Fibroblast of the aortic adventitia (primary cell): ENCODE measurements around the gene RIPOR1. TPM values are rescaled to one million over a fixed set of nuclear protein-coding genes. Genes with fewer than 3 reads are reported as not detected.
"Not testable (repeated sequence)": the region's sequence is repeated elsewhere in the genome, so short reads cannot be mapped to it uniquely, and the experiment has no call there.

Source experiments
- DNase-seq: peaks from one replicate; pipeline ENCODE4 v3.0.0-alpha.2; 2010; ENCODE audit warnings: low read depth
- H3K4me3 ChIP-seq: 2 replicates; pipeline ENCODE4 v1.5.1; 2011; ENCODE audit warnings: low read depth, mild to moderate bottlenecking, control low read depth, low read length, moderate library complexity
- total RNA-seq: library from RNA; depleted of rRNA; stranded (reverse); fragments of >200 nt; gene quantifications from 2 replicates; pipeline ENCODE4 v1.2.3, GENCODE V29; 2012; ENCODE audit warnings: low replicate concordance
- TF ChIP-seq, protein P1 (sequence below): IDR thresholded peaks from 2 replicates; pipeline ENCODE4 v1.5.1; 2011; ENCODE audit warnings: mild to moderate bottlenecking, low read length, control low read depth, inconsistent platforms; ENCODE audit not compliant: insufficient read depth

Gene RIPOR1
- total RNA-seq, 1 donor = 29.3 TPM

DNA sequence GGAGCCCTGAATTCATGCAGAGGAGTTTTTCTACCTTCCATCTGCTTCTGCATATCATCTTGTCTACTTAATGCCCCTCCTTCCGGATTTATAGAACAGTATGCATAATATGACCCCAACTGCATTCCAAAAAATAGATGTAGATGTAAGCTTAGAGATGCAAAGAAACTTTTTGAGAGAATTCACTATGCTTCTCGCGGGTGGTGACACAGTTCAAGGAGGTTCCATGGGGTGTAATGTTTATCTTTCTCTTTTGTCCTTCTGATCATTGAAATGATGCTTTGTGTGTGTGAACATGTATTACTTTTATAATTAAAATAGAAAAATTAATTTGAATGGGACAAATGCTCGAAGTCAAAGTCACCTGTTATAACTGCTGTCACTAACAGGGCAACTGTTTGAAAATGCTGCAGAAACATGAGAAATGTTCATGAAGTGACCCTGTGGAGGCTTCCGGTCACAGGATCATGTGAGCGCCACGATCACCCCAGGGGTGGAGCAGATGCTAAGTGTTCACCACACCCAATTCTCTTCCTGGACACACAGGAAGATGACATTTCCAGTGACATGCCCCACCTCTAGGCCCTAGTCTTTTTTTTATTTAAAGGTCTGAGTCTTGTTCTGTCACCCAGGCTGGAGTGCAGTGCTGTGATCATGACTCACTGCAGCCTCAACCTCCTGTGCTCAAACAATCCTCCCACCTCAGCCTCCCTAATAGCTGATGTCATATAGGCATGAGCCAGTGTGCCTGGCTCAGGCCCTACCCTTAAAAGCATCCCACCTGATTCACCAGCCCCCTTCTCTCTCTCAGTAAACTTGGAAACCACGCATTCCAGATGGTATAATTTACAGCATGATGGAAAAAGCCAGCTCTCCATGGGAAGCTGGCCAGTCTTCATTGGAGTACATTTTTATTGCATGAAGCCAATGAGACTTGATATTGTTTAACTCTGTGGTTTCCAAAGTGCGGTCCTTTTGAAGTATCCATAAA is 24.3 kb upstream of the RIPOR1 start:
- TF ChIP-seq, protein P1, sequence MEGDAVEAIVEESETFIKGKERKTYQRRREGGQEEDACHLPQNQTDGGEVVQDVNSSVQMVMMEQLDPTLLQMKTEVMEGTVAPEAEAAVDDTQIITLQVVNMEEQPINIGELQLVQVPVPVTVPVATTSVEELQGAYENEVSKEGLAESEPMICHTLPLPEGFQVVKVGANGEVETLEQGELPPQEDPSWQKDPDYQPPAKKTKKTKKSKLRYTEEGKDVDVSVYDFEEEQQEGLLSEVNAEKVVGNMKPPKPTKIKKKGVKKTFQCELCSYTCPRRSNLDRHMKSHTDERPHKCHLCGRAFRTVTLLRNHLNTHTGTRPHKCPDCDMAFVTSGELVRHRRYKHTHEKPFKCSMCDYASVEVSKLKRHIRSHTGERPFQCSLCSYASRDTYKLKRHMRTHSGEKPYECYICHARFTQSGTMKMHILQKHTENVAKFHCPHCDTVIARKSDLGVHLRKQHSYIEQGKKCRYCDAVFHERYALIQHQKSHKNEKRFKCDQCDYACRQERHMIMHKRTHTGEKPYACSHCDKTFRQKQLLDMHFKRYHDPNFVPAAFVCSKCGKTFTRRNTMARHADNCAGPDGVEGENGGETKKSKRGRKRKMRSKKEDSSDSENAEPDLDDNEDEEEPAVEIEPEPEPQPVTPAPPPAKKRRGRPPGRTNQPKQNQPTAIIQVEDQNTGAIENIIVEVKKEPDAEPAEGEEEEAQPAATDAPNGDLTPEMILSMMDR = no peak
- H3K4me3 ChIP-seq = no peak overlapping the region
- DNase-seq = peak; percentile 40

DNA sequence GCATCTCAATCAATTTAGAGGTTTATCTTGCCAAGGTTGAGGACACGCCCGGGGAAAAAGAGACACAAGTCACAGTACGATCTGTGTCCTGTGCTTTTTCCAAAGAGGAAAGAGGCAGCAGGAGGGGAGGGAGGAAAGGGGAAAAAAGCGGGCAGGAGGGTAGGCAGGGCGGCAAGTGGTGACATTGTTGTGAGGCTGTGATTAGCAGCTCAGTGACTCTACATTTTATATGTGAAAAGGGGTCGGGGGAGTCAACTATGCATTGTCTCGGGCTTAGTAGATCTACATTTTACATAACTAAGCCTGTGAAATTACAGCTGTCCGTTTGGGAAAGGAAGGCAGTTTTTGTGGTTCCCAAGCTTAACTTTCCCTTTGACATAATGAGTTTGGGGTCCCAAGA is 22.2 kb upstream of the RIPOR1 start:
- TF ChIP-seq, protein P1 = no peak
- no peak for DNase-seq

DNA sequence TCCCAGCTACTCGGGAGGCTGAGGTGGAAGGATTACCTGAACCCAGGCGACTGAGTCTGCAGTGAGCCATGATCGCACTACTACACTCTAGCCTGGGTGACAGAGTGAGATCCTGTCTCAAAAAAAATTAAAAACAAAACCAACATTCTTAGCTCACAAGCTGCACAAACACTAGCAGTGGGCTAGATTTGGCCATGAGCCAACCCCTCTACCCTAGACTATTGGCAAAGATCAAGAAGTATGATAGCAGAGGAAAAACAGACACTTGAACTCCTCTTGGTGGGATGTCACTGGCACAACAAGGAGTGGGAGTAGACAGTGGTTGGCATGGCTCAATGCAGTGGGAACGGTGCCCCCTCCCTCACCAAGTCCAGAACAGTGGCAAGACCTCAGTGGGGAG is 19.6 kb upstream of the RIPOR1 start:
- no peak for DNase-seq
- TF ChIP-seq, protein P1 = no peak
- H3K4me3 ChIP-seq = no peak overlapping the region

More for the DNA sequence above, 22.2 kb upstream of the RIPOR1 start:
- H3K4me3 ChIP-seq = no peak overlapping the region

DNA sequence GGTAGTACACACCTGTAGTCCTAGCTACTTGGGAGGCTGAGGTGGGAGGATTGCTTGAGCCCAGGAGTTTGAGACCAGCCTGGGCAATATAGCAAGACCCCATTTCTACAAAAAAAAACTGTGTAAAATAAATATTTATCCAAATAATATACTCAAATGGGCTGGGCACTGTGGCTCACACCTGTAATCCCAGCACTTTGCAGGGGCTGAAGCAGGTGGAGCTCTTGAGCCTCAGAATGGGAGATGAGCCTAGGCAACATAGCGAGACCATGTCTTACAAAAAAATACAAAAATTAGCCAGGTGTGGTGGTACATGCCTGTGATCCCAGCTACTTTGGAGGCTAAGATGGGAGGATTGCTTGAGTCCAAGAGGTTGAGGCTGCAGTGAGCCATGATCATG is 14.7 kb upstream of the RIPOR1 start:
- not testable (repeated sequence) for DNase-seq, H3K4me3 ChIP-seq

DNA sequence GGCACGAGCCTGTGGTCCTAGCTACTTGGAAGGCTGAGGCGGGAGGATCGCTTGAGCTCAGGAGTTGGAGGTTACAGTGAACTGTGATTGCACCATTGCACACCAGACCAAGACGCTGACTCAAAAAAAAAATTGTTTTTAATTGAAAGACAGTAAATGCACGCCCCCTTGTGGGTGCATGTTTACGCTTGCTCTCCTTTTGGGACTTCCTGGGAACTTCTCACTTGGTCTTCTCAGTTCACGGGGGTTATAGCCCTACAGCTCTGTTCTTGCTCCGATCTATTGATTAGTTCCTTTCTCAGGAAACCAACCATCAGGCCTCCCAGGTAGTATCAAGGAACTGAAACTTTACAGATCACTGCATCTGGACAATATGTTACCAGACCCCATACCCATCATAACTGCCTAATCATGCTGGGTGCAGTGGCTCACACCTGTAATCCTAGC is 14.2 kb upstream of the RIPOR1 start:
- DNase-seq = peak; percentile 93
- TF ChIP-seq, protein P1 = peak; percentile 70
- H3K4me3 ChIP-seq = no peak overlapping the region

DNA sequence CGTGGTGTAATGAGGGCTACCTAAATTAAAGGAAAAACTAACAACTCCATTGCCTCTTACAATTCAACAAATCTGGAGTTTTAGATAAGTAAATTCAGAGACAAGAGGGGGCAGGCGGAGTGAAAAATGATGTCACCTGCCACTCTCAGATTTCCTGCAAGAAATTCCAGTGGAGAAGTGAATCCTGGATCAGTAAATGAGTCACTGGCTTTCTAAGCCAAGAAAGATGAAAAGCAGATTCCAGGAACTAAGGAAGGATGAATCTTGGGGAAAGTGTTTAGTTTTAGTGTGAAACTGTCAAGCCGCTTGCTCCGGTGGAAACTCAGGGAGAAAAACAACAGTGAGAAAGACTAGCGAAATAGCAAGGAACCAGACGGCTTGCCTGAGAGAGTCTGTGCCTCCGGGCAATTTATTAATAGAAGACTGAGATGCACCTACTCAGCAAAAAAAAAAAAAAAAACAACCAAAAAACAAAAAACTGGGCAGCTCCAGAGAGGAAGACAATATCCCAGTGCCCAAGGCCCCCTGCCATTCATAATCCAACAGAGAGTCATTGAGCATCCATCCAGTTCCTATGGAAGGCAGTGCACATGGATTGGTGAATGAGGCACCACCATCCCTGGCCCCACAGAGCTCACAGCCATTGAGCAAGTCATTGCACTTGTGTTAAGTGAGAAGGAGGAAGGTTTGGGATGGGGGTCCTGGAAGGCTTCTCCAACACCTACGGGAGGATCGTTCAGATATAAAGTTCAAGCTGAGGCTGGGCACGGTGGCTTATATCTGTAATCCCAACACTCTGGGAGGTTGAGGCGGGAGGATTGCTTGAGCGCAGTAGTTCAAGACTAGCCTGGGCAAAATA is 12.1 kb upstream of the RIPOR1 start:
- TF ChIP-seq, protein P1 = no peak
- peak; percentile 86 for DNase-seq
- H3K4me3 ChIP-seq = no peak overlapping the region

DNA sequence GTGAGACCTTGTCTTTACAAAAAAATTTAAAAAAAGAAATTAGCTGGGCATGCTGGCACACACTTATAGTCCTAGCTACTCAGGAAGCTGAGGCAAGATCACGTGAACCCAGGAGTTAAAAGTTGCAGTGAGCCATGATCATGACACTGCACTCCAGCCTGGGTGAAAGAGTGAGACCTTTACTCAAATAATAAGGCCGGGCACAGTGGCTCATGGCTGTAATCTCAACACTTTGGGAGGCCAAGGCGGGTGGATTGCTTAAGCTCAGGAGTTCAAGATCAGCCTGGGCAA is 11.5 kb upstream of the RIPOR1 start:
- TF ChIP-seq, protein P1 = no peak
- no peak overlapping the region for H3K4me3 ChIP-seq
- DNase-seq = no peak
